ENCODE results near the gene ARAP2. TPM values are rescaled to one million over a fixed set of nuclear protein-coding genes. Genes with fewer than 3 reads are reported as not detected.

The ARAP2 gene
- total and polyA plus RNA-seq, 2 donors (not counting 3 experiments of a cell fraction or from before 2014, with no cell fraction given), result not detected

GRCh38 chr4:36285784-36286480 is 41.6 kb upstream of the ARAP2 start:
- BruUV-seq (replicated peaks), result no TSS peak
- FAIRE-seq (no peak), DNase-seq (ENCODE audit: low read depth, low spot score) (no peak)
- no peaks in the 10 kb centered on the region for H4K20me1 ChIP-seq (replicated peaks; ENCODE audit: control insufficient read depth, extremely low read depth, insufficient read depth, low read length)
- no peaks in the 10 kb centered on the region for H3K36me3 ChIP-seq (ENCODE audit: control insufficient read depth in 2 of 2, extremely low read depth in 1 of 2, insufficient read depth in 2 of 2, low read length in 2 of 2)
- ChIA-PET POLR2A (no interaction called here), CTCF (no interaction called here)
- no peaks in the 10 kb centered on the region for H3K27me3 ChIP-seq (ENCODE audit: control insufficient read depth in 2 of 2, insufficient read depth in 2 of 2, low read length in 2 of 2)
- H3K4me3 ChIP-seq (replicated peaks in 1 of 3; ENCODE audit: insufficient read depth in 1 of 3, low read depth in 1 of 3, low read length in 3 of 3), result no peak overlapping the region
- H3K79me2 ChIP-seq (ENCODE audit: control insufficient read depth, insufficient read depth, low read length), result no peaks in the 10 kb centered on the region
- dilution Hi-C loops (cut with MboI; ENCODE audit: extremely low pct_ligation_motif_present, low sequenced_read_pairs) (no loop called here), intact Hi-C loops (cut with micrococcal nuclease) (no loop called here)
- H3K4me2 ChIP-seq (ENCODE audit: insufficient read depth, low read length), result no peak overlapping the region
- H3K27ac ChIP-seq (ENCODE audit: insufficient read depth, low read depth, low read length), result no peak overlapping the region
- no peaks in the 10 kb centered on the region for H3K9me3 ChIP-seq (replicated peaks; ENCODE audit: control insufficient read depth, insufficient read depth, low read length)
- no peaks in the 10 kb centered on the region for H3K9me1 ChIP-seq (replicated peaks; ENCODE audit: control insufficient read depth, extremely low read depth, insufficient read depth, low read length)
- no peaks in the 10 kb centered on the region for H3K4me1 ChIP-seq (ENCODE audit: control insufficient read depth, extremely low read depth, insufficient read depth, low read length)
- no peak overlapping the region for H3K9ac ChIP-seq (replicated peaks; ENCODE audit: extremely low read depth, insufficient read depth, low read length)
- no peak for TF ChIP-seq EZH2 (IDR thresholded peaks at IDR 0.05; ENCODE audit: borderline replicate concordance, low read depth, low read length, severe bottlenecking)
- no peak for TF ChIP-seq GATA2 (IDR thresholded peaks at IDR 0.05; ENCODE audit: insufficient read depth, insufficient read length, low read depth, low read length)
- no peak for TF ChIP-seq POLR2A (IDR thresholded peaks at IDR 0.05; ENCODE audit: low read depth, low read length)
- TF ChIP-seq FOS (IDR thresholded peaks at IDR 0.05; ENCODE audit: borderline replicate concordance, insufficient read depth, low read length), result no peak
- TF ChIP-seq MAX (IDR thresholded peaks at IDR 0.05; ENCODE audit: insufficient read depth, insufficient read length), result no peak
- no peak for TF ChIP-seq JUN (IDR thresholded peaks at IDR 0.05; ENCODE audit: borderline replicate concordance, insufficient read depth, insufficient read length, low read depth)
- TF ChIP-seq CTCF (IDR thresholded peaks at IDR 0.05; ENCODE audit: extremely low read depth in 1 of 2, insufficient read depth in 1 of 2, low read depth in 1 of 2, low read length in 2 of 2), result no peak
- TF ChIP-seq POLR2AphosphoS5 (IDR thresholded peaks at IDR 0.05; ENCODE audit: insufficient read depth, low read depth, low read length), result no peak
- TF ChIP-seq MYC (IDR thresholded peaks at IDR 0.05; ENCODE audit: low read depth, low read length), result no peak
- no peak overlapping the region for H2AFZ ChIP-seq (ENCODE audit: low read depth, low read length)

All from endothelial cell of umbilical vein (primary cell).